ENCODE data around the gene TDP1.
A peak's percentile ranks its signal among the peaks of the same experiment; 100 is the strongest.

The TDP1 gene

GRCh38 chr14:90056826-90057225 lies 101.1 kb downstream of the TDP1 start:
- Histone ChIP-seq H2AFZ (ENCODE audit: low read length) (no peak overlapping the region), H3K27ac (ENCODE audit: low read depth, low read length, poor library complexity, severe bottlenecking) (no peak overlapping the region), H3K9me2 (ENCODE audit: low read depth, low read length) (no peaks in the 10 kb centered on the region), H4K20me1 (ENCODE audit: insufficient read depth, low read length) (no peaks in the 10 kb centered on the region), H3K4me3 (ENCODE audit: low read depth, low read length, poor library complexity, severe bottlenecking) (no peak overlapping the region), H3K79me2 (ENCODE audit: insufficient read depth, low read length) (no peaks in the 10 kb centered on the region), H3K9ac (ENCODE audit: low read length) (no peak overlapping the region), H3K4me1 (ENCODE audit: insufficient read depth, low read length, severe bottlenecking) (peaks cover 2% of the 10 kb centered on the region), H3K4me2 (ENCODE audit: low read length) (no peak overlapping the region), H3K36me3 (ENCODE audit: insufficient read depth, low read length) (peaks cover 3% of the 10 kb centered on the region; the same call in 1 of the 2 replicates), H3K27me3 (ENCODE audit: insufficient read depth, low read length) (peaks cover 12% of the 10 kb centered on the region; the same call in 1 of the 2 replicates), H3F3A (ENCODE audit: insufficient read depth, low read length) (no peaks in the 10 kb centered on the region), H3K9me3 (ENCODE audit: low read length) (peaks cover 3% of the 10 kb centered on the region; the same call in 1 of the 2 replicates)
- TF ChIP-seq, protein P1, sequence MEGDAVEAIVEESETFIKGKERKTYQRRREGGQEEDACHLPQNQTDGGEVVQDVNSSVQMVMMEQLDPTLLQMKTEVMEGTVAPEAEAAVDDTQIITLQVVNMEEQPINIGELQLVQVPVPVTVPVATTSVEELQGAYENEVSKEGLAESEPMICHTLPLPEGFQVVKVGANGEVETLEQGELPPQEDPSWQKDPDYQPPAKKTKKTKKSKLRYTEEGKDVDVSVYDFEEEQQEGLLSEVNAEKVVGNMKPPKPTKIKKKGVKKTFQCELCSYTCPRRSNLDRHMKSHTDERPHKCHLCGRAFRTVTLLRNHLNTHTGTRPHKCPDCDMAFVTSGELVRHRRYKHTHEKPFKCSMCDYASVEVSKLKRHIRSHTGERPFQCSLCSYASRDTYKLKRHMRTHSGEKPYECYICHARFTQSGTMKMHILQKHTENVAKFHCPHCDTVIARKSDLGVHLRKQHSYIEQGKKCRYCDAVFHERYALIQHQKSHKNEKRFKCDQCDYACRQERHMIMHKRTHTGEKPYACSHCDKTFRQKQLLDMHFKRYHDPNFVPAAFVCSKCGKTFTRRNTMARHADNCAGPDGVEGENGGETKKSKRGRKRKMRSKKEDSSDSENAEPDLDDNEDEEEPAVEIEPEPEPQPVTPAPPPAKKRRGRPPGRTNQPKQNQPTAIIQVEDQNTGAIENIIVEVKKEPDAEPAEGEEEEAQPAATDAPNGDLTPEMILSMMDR (IDR thresholded peaks at IDR 0.05; ENCODE audit: low read length): no peak
- no peak for TF ChIP-seq EZH2 (IDR thresholded peaks at IDR 0.05; ENCODE audit: borderline replicate concordance, low read length)

GRCh38 chr14:90058876-90059458 lies 103.2 kb downstream of the TDP1 start:
- Histone ChIP-seq H4K20me1 (ENCODE audit: insufficient read depth, low read length) (no peaks in the 10 kb centered on the region), H3K79me2 (ENCODE audit: insufficient read depth, low read length) (no peaks in the 10 kb centered on the region), H2AFZ (ENCODE audit: low read length) (no peak overlapping the region), H3K4me2 (ENCODE audit: low read length) (no peak overlapping the region), H3K27me3 (ENCODE audit: insufficient read depth, low read length) (peaks cover 12% of the 10 kb centered on the region), H3K36me3 (ENCODE audit: insufficient read depth, low read length) (peaks cover 3% of the 10 kb centered on the region; the same call in 1 of the 2 replicates), H3K27ac (ENCODE audit: low read depth, low read length, poor library complexity, severe bottlenecking) (no peak overlapping the region), H3F3A (ENCODE audit: insufficient read depth, low read length) (no peaks in the 10 kb centered on the region), H3K4me1 (ENCODE audit: insufficient read depth, low read length, severe bottlenecking) (peaks cover 10% of the 10 kb centered on the region), H3K4me3 (ENCODE audit: low read depth, low read length, poor library complexity, severe bottlenecking) (no peak overlapping the region), H3K9ac (ENCODE audit: low read length) (no peak overlapping the region), H3K9me2 (ENCODE audit: low read depth, low read length) (no peaks in the 10 kb centered on the region), H3K9me3 (ENCODE audit: low read length) (peaks cover 3% of the 10 kb centered on the region; the same call in 1 of the 2 replicates)
- no peak for TF ChIP-seq EZH2 (IDR thresholded peaks at IDR 0.05; ENCODE audit: borderline replicate concordance, low read length)
- TF ChIP-seq, protein P1 (IDR thresholded peaks at IDR 0.05; ENCODE audit: low read length): no peak

- H4K20me1 ChIP-seq (ENCODE audit: insufficient read depth, low read length): no peaks in the 10 kb centered on the region
- peak overlapping the region; percentile 69 for H3K4me3 ChIP-seq (ENCODE audit: low read depth, low read length, poor library complexity, severe bottlenecking)
- peak overlapping the region; percentile 77 for H3K4me2 ChIP-seq (ENCODE audit: low read length)
- H2AFZ ChIP-seq (ENCODE audit: low read length): no peak overlapping the region; the same call in 1 of the 2 replicates
- no peaks in the 10 kb centered on the region for H3F3A ChIP-seq (ENCODE audit: insufficient read depth, low read length)
- TF ChIP-seq, protein P1 (IDR thresholded peaks at IDR 0.05; ENCODE audit: low read length): peak; percentile 74
- no peak for TF ChIP-seq EZH2 (IDR thresholded peaks at IDR 0.05; ENCODE audit: borderline replicate concordance, low read length)
- H3K36me3 ChIP-seq (ENCODE audit: insufficient read depth, low read length): peaks cover 3% of the 10 kb centered on the region; the same call in 1 of the 2 replicates
- peaks cover 10% of the 10 kb centered on the region for H3K4me1 ChIP-seq (ENCODE audit: insufficient read depth, low read length, severe bottlenecking)
- H3K27me3 ChIP-seq (ENCODE audit: insufficient read depth, low read length): peaks cover 12% of the 10 kb centered on the region
- peak overlapping the region; percentile 43; the same call in 1 of the 2 replicates for H3K9ac ChIP-seq (ENCODE audit: low read length)
- H3K9me2 ChIP-seq (ENCODE audit: low read depth, low read length): no peaks in the 10 kb centered on the region
- no peak overlapping the region for H3K27ac ChIP-seq (ENCODE audit: low read depth, low read length, poor library complexity, severe bottlenecking)
- peaks cover 3% of the 10 kb centered on the region; the same call in 1 of the 2 replicates for H3K9me3 ChIP-seq (ENCODE audit: low read length)
- no peaks in the 10 kb centered on the region for H3K79me2 ChIP-seq (ENCODE audit: insufficient read depth, low read length)
These were observed 104.7 kb downstream of the TDP1 start for GRCh38 chr14:90060312-90060964.

Data from OCI-LY1 (cell line).